Stimulated activated CD4-positive, alpha-beta T cell treated with anti-CD3 and anti-CD28 coated beads, TNF-alpha, amount 100 ng/mL, for 1 hour (primary cell): Measurements from ENCODE around the gene ARL6IP4.
"Not testable (repeated sequence)": the region's sequence is repeated elsewhere in the genome, so short reads cannot be mapped to it uniquely, and the experiment has no call there.

Experiments used
- DNase-seq, 3 donors: peaks; one replicate each; pipeline ENCODE4 v3.0.0-alpha.2; 2020; ENCODE audit warnings: low read depth in 3 of 3, low spot score in 1 of 3

ARL6IP4 gene

DNA sequence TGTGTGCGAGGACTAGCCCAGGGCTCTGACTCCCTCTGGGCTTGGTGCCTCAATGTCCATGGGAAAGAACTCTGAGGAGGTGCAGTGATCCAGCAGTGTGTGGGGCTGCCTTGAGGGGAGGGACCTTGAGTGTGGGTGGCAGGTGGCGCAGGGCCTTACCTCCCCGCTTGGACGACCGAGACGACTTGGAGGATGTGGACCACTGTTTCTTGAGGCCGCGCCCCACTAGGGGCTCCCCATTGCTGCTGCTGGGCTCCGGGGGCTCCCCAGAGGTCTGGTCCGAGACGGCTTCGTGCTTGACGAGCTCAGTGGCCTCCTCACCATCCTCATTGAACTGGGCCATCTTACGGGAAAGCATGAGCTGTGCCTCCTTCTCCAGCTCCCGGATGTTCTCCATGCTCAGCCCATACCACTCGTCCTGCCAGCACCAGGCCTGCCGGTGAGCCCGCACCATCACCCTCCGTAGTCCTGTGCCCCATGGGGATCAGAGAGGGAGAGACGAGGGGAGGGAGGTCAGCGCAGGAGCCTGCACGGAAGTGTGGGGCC, 24.7 kb downstream of the ARL6IP4 start:
- no peak for DNase-seq

GRCh38 chr12:123006977-123007376, 26.5 kb downstream of the ARL6IP4 start:
- no peak for DNase-seq

DNA sequence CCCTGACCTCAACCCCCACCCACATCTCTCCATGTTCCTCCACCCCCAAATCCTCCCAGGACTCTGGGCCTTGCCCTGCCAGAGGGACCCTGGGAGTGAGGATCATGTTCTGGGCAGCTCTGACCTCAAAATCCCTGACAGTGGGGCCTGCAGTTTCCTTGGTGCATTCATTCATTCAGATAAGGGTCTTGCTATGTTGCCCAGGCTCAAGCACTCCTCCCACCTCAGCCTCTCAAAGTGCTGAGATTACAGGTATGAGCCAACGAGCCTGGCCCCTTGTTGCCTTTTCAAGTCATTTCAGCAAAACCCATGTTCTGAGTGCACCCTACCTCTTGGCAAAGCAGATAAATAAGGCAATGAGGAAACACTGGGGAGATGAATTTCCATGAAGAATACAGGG, 29.6 kb downstream of the ARL6IP4 start:
- no peak for DNase-seq

DNA sequence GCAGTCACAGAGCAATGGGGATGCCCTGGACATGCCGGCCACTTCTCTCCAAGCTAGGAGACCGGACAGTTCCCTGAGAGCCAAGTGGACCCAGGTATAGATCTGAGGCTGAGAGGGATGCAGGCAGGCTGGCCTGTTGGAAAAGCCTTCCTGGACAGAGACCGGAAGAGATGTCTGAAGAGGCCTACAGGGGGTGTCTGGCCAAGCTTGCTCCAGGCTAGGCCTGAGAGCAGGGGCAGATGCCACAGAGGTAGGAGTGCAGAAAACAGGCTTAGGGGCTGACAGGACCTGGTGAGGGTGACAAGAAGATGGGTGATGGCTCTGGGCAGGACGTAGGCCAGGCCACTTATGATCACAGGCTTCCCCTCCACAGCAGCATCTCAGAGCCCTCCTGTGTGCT, 30.2 kb downstream of the ARL6IP4 start:
- DNase-seq, result no peak

DNA sequence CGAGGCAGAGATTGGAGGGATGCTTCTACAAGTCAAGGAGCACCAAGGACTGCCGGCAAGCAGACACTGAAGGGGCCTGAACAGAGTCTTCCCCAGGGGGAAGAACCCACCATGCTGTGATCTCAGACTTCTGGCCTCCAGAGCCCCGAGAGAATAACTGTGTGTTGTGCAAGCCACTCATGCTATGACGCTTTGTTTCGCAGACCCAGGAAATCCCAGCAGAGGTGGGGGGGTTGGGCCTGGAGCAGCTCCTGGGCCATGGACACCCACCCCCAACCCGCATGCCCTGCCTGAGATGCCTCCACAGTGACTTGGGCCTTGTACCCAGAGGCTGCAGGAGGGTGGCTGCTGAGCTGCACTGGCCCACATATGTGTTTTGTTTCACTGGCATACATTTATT, 31.2 kb downstream of the ARL6IP4 start:
- DNase-seq, result no peak

GRCh38 chr12:123013185-123014095, 33.0 kb downstream of the ARL6IP4 start:
- DNase-seq, result no peak

DNA sequence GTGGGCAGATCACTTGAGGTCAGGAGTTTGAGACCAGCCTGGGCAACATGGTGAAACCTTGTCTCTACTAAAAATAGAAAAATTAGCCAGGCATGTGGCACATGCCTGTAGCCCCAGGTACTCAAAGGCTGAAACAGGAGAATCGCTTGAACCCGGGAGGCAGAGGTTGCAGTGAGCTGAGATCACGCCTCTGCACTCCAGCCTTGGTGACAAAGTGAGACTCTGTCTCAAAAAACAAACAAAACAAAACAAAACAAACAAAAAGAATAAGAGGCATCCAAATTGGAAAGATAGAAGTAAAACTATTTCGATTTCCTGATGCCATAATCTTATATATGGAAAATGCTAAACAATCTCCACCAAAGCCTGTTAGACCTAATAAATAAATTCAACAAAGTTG, 34.0 kb downstream of the ARL6IP4 start:
- not testable (repeated sequence) for DNase-seq

- no peak for DNase-seq
These were observed 37.3 kb downstream of the ARL6IP4 start for GRCh38 chr12:123017753-123018152.

- DNase-seq, result no peak
These were observed 39.3 kb downstream of the ARL6IP4 start for GRCh38 chr12:123019841-123020138.

DNA sequence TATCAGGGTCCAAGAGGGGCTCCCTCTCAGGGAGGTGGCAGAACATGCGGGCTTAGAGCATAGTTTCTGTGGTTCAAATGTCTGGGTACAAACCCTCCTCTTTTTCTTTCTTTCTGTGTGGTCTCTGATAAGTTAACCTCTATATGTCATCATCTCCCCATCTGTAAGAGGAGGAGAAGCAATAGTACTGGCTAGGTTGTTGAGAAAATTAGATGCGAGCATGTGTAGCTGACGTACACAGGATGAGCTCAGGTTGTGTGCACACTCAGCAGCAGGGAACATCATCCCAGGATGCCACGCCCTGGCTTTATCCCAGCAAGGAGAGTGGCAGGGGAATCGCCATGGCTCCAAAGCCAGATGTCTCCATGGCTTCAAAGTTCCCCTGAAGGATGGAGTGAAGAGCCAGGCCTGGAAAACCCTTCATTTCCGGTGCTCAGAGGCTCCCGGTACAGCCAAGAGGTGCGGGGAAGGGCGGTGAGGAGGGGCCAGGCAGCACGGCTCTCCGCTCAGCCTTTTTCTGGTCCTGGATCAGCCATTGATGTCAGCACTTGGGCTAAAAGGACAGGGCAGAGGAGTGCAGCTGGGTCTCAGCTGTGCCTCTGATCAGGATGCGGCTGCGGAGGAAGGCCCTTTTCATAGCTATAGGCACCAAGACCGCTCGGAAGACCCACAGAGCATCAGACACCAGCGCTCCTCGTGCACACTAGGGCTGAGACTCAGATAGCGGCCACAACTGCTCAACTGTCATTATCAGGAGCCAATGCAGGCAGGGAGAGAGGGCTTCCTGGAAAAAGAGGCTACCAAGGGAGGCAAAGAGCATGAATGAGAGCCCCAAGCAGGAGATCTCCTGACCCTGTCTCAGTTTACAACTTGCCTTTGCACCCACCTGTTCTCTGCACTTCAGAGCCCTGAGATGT, 41.5 kb downstream of the ARL6IP4 start:
- no peak for DNase-seq

DNA sequence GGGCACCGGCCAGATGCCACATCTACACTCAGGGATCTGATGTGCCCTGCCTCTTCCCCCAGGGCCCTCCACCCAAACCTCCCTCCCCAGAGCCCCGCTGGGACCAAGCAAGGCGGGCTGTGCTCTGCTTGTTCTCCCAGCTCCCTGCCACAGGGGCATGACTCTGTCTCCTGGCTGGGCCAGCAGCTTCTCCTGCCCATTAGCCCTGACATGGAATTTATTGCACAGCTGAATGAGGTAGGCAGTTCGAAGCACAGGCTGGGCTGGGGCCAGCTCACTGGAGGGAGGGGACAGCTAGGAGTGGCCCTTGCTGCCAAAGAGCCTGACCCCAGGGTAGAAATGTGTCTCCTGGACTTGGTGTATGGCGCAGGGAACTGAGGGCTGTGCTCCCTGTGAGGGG, 42.4 kb downstream of the ARL6IP4 start:
- DNase-seq, result no peak

DNA sequence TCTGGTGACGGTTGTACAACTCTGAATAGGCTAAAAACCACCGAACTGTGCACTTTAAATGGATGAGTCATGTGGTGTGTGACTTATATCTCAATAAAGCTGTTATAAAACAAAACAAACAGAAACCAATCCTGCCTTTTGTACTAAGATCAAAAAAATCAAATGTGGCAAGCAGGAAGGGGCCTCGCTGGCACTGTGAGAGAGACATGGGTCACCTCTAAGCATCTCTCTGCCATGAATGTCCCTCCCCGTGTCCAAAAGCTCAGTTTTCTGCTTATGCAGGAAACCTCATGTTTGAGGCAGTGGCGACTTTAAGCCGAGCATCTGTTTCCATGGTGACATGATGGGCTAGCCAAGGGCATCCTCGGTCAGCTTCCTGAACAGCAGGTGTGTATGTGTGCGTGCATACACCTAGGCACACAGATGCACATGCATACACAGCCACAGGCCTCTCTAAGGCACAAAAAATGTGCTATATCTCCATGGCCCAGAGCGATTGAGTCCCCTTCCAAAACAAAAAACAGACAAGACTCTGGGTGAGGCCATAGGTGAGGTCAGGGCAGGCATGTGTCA, 44.4 kb downstream of the ARL6IP4 start:
- DNase-seq, result no peak

DNA sequence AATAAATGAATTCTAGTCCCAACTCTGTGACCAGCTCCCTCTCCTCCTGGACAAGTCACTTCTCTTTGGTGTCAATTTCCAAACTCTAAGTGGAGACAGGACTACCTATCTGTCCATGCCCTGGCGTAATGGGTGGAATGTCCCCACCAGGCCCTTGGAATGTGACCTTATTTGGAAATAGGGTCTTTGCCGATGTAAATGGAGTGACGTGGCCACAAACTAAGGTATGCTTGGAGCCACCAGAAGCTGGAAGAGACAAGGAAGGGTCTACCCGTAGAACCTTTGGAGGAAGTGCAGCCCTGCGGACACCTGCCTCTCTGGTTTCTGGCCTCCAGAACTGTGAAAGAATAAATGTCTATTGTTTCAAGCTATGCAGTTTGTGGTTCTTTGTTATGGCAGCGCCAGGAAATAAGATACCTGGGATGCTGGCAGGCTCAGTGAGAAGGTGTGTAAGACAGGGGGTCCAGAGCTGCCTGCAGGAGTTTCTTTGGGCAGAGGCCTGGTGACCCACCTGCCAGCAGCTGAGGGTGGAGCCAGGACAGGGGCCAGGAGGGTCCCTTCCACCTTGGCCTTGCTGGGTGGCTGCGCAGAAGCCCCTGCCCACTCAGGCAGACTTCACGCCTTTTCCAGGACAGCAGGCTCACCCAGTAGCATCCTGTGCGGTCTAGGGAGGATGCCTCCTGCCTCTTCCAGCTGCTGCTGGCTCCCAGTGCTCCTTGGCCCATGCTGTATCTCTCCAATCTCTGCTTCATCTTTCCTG, 45.8 kb downstream of the ARL6IP4 start:
- DNase-seq, result no peak

DNA sequence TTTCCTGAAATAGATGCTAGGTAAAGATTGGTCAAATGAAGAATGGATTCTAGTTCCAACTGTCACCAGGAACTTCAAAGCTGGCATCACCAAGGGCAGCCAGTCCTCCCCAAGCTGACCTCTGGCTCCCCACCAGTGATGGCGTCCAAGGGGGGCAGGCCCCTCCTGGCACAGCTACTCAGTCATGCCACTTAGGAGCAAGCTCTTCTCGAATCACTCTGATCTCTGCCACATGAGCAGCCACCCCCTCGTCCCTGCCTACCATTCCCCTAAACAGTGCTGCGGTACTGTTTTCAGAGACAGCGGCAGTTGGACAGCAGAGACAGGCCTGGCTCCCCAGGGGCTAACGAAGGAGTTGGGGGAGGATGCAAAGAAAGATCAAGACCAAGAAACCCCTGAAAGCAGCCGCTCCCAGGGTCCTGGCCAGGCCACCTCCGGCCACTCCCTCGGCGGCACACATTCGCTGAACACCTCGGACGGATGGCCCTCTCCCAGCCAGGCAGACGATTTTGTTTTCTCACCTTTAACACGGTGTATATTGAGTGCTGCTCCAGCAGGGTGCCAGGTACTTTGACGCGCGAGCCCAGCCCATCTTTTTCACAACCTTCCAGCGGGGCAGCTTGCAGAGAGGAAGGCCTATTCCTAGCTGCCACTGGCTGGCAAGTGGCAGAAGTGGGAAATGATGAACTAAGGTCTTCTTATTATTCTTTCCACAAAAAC, 47.4 kb downstream of the ARL6IP4 start:
- DNase-seq, result no peak

- DNase-seq, result no peak
These were observed 48.0 kb downstream of the ARL6IP4 start for GRCh38 chr12:123028475-123028874.

DNA sequence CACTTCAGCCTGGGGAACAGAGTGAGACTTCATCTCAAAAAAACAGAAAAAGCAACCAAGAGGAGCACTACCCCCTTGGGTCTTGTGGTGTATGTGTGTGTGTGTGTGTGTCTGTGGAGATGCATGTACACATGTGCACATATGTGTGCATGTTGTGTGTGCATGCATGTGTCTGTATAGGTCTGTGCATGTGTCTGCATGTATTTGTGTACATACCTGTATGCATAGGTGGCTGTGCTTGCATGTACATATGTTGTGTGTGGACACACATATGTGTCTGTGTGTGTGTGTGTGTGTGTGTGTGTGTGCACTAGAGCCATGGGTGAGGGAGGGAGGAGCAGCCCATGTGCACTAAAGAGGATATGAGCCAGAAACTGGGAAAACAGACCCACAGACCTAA, 49.1 kb downstream of the ARL6IP4 start:
- DNase-seq, result no peak

- no peak for DNase-seq
These were observed 50.2 kb downstream of the ARL6IP4 start for GRCh38 chr12:123030686-123031085.

GRCh38 chr12:123031171-123031845, 50.8 kb downstream of the ARL6IP4 start:
- no peak for DNase-seq
